Liver (tissue), 9 donors: ENCODE results near the gene TRIM7. TPM values are rescaled to one million over a fixed set of nuclear protein-coding genes. Genes with fewer than 3 reads are reported as not detected.

ENCODE experiments used
- DNase-seq: peaks from one replicate; pipeline ENCODE4 v3.0.0-alpha.2; 2017; ENCODE audit warnings: low spot score
- H3K27ac ChIP-seq, 2 donors: one replicate each; pipeline ENCODE4 v1.7.0; 2013; ENCODE audit warnings: inconsistent platforms in 2 of 2, low read length in 2 of 2, control low read depth in 1 of 2, low read depth in 1 of 2, mild to moderate bottlenecking in 1 of 2
- H3K27me3 ChIP-seq, 4 donors: one replicate each; pipeline versions ENCODE4 v1.6.1 to v1.7.0; 2013; ENCODE audit warnings: low read length in 3 of 4, inconsistent platforms in 1 of 4, mild to moderate bottlenecking in 1 of 4, moderate library complexity in 1 of 4; ENCODE audit not compliant: control insufficient read depth in 4 of 4, insufficient read depth in 4 of 4
- H3K36me3 ChIP-seq, 4 donors: one replicate each; pipeline versions ENCODE4 v1.6.1 to v1.7.0; 2013; ENCODE audit warnings: low read length in 3 of 4, mild to moderate bottlenecking in 3 of 4, low read depth in 1 of 4, moderate library complexity in 1 of 4; ENCODE audit not compliant: control insufficient read depth in 4 of 4, insufficient read depth in 3 of 4
- H3K4me1 ChIP-seq, 4 donors: one replicate each; pipeline versions ENCODE4 v1.6.1 to v1.7.0; 2013; ENCODE audit warnings: low read length in 3 of 4, mild to moderate bottlenecking in 3 of 4, moderate library complexity in 1 of 4; ENCODE audit not compliant: control insufficient read depth in 4 of 4, insufficient read depth in 4 of 4
- H3K4me3 ChIP-seq, 3 donors: one replicate each; pipeline versions ENCODE4 v1.6.1 to v1.7.0; 2013; ENCODE audit warnings: low read length in 3 of 3, control low read depth in 1 of 3, low read depth in 1 of 3, mild to moderate bottlenecking in 1 of 3
- H3K9ac ChIP-seq, 2 donors: one replicate each; pipeline ENCODE4 v1.7.0; 2013; ENCODE audit warnings: low read length in 2 of 2, mild to moderate bottlenecking in 2 of 2, moderate library complexity in 2 of 2, control low read depth in 1 of 2, low read depth in 1 of 2
- H3K9me3 ChIP-seq, 4 donors: one replicate each; pipeline versions ENCODE4 v1.6.1 to v1.7.0; 2013; ENCODE audit warnings: low read length in 3 of 4; ENCODE audit not compliant: control insufficient read depth in 4 of 4
- ATF3 ChIP-seq: IDR thresholded peaks from 2 replicates; pipeline ENCODE4 v1.6.1; 2016; ENCODE audit warnings: antibody characterized with exemption
- CTCF ChIP-seq: fragments of 150-350 bp; IDR thresholded peaks from 2 replicates; pipeline ENCODE4 v1.5.1; 2017; ENCODE audit warnings: improper control_type of control experiment, low read depth, low read length; ENCODE audit not compliant: missing input control
- EGR1 ChIP-seq, 2 donors: IDR thresholded peaks; 2 replicates each; pipeline ENCODE4 v1.6.1; 2016 to 2018; ENCODE audit warnings: antibody characterized with exemption in 2 of 2, low read depth in 2 of 2
- FOXA2 ChIP-seq: IDR thresholded peaks from 2 replicates; pipeline ENCODE4 v1.6.1; 2016; ENCODE audit warnings: antibody characterized with exemption
- GABPA ChIP-seq, 2 donors: IDR thresholded peaks in 1 of 2; conservative IDR thresholded peaks in 1 of 2; 2 replicates each; pipeline ENCODE4 v1.6.1; 2016; ENCODE audit warnings: antibody characterized with exemption in 2 of 2, mild to moderate bottlenecking in 1 of 2, moderate library complexity in 1 of 2
- HNF4A ChIP-seq, 2 donors: conservative IDR thresholded peaks; 2 replicates each; pipeline ENCODE4 v1.6.1; 2016; ENCODE audit warnings: antibody characterized with exemption in 2 of 2, mild to moderate bottlenecking in 2 of 2
- HNF4G ChIP-seq: IDR thresholded peaks from 2 replicates; pipeline ENCODE4 v1.6.1; 2016; ENCODE audit warnings: antibody characterized with exemption
- RAD21 ChIP-seq, 2 donors: IDR thresholded peaks; 2 replicates each; pipeline ENCODE4 v1.6.1; 2016; ENCODE audit warnings: antibody characterized with exemption in 2 of 2, mild to moderate bottlenecking in 2 of 2
- SP1 ChIP-seq: IDR thresholded peaks from 2 replicates; pipeline ENCODE4 v1.6.1; 2018; ENCODE audit warnings: antibody characterized with exemption, mild to moderate bottlenecking
- YY1 ChIP-seq: IDR thresholded peaks from 2 replicates; pipeline ENCODE4 v1.6.1; 2016; ENCODE audit warnings: antibody characterized with exemption, mild to moderate bottlenecking
- ZBTB33 ChIP-seq: IDR thresholded peaks from 2 replicates; pipeline ENCODE4 v1.6.1; 2016; ENCODE audit warnings: antibody characterized with exemption
- WGBS: extraction: QIAGEN DNeasy Blood & Tissue Kit; methylation state at CpG from one replicate; pipeline ENCODE4 v1.1.7; 2013; 5-methylcytosine and 5-hydroxymethylcytosine counted together
- polyA plus RNA-seq, 2 donors: library from polyadenylated mRNA; stranded (reverse) in 1 of 2; unstranded in 1 of 2; fragments of 200-250 nt in 1 of 2; fragments of >200 nt in 1 of 2; fragmentation: Nextera tagmentation in 1 of 2; extraction: Ambion mirVana in 1 of 2; gene quantifications; one replicate each; pipeline versions ENCODE4 v1.2.1 to v1.2.3, GENCODE V29; 2013 to 2015
- total RNA-seq, 2 donors: library from RNA; depleted of rRNA; stranded (reverse); fragments of >200 nt; gene quantifications; one replicate each; pipeline ENCODE4 v1.2.3, GENCODE V29; 2014
- TF ChIP-seq, protein P1 (sequence below): IDR thresholded peaks from 2 replicates; pipeline ENCODE4 v1.6.1; 2016; ENCODE audit warnings: antibody characterized with exemption
- TF ChIP-seq, protein P2 (sequence below): IDR thresholded peaks from 2 replicates; pipeline ENCODE4 v1.6.1; 2016; ENCODE audit warnings: antibody characterized with exemption, mild to moderate bottlenecking
- donor health status: healthy.
- donor health status: healthy.
- donor health status: healthy.
- donor health status: healthy.
- donor health status: healthy.

The TRIM7 gene
- total and polyA plus RNA-seq, 4 donors: 0.10 to 0.50 (median 0.14) TPM; not detected in 1

GRCh38 chr5:181242031-181242451 is 37.0 kb upstream of the TRIM7 start:
- Histone ChIP-seq H3K9ac (peak overlapping the region; percentile 2 to 93), H3K4me3 (peak overlapping the region; percentile 63 to 99 (median 86)), H3K36me3 (peaks cover 25 to 44% (median 36%) of the 10 kb centered on the region in 4 donors), H3K4me1 (peaks cover 6 to 40% (median 27%) of the 10 kb centered on the region in 4 donors), H3K27me3 (no peaks in the 10 kb centered on the region), H3K27ac (peak overlapping the region in 1 of 2 donors; percentile 11), H3K9me3 (no peaks in the 10 kb centered on the region)
- DNase-seq: no peak
- TF ChIP-seq, protein P1, sequence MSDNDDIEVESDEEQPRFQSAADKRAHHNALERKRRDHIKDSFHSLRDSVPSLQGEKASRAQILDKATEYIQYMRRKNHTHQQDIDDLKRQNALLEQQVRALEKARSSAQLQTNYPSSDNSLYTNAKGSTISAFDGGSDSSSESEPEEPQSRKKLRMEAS: no peak
- TF ChIP-seq SP1: no peak
- TF ChIP-seq YY1: no peak
- no peak for TF ChIP-seq CTCF
- TF ChIP-seq EGR1 (IDR thresholded peaks at IDR 0.05; ENCODE audit: low read depth in 2 of 2): no peak
- no peak for TF ChIP-seq ZBTB33
- no peak for TF ChIP-seq HNF4A (conservative IDR thresholded peaks at IDR 0.05)
- TF ChIP-seq HNF4G: no peak
- TF ChIP-seq, protein P2, sequence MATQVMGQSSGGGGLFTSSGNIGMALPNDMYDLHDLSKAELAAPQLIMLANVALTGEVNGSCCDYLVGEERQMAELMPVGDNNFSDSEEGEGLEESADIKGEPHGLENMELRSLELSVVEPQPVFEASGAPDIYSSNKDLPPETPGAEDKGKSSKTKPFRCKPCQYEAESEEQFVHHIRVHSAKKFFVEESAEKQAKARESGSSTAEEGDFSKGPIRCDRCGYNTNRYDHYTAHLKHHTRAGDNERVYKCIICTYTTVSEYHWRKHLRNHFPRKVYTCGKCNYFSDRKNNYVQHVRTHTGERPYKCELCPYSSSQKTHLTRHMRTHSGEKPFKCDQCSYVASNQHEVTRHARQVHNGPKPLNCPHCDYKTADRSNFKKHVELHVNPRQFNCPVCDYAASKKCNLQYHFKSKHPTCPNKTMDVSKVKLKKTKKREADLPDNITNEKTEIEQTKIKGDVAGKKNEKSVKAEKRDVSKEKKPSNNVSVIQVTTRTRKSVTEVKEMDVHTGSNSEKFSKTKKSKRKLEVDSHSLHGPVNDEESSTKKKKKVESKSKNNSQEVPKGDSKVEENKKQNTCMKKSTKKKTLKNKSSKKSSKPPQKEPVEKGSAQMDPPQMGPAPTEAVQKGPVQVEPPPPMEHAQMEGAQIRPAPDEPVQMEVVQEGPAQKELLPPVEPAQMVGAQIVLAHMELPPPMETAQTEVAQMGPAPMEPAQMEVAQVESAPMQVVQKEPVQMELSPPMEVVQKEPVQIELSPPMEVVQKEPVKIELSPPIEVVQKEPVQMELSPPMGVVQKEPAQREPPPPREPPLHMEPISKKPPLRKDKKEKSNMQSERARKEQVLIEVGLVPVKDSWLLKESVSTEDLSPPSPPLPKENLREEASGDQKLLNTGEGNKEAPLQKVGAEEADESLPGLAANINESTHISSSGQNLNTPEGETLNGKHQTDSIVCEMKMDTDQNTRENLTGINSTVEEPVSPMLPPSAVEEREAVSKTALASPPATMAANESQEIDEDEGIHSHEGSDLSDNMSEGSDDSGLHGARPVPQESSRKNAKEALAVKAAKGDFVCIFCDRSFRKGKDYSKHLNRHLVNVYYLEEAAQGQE: no peak
- no peak for TF ChIP-seq FOXA2
- WGBS: 50% methylated on average over 6 of the region's 6 CpGs

GRCh38 chr5:181241393-181241975 is 36.5 kb upstream of the TRIM7 start:
- Histone ChIP-seq H3K27me3 (no peaks in the 10 kb centered on the region), H3K9me3 (no peaks in the 10 kb centered on the region), H3K9ac (no peak overlapping the region), H3K36me3 (peaks cover 27 to 49% (median 42%) of the 10 kb centered on the region in 4 donors), H3K4me1 (peaks cover 6 to 34% (median 25%) of the 10 kb centered on the region in 4 donors), H3K27ac (peak overlapping the region in 1 of 2 donors; percentile 11), H3K4me3 (no peak overlapping the region)
- WGBS: 43% methylated on average over 6 of the region's 6 CpGs
- no peak for DNase-seq
- TF ChIP-seq GABPA (IDR thresholded peaks at IDR 0.05 in 1 of 2, conservative IDR thresholded peaks at IDR 0.05 in 1 of 2) (peak in 1 of 2 donors; percentile 30), RAD21 (IDR thresholded peaks at IDR 0.05) (no peak), ATF3 (peak; percentile 28)
